Stimulated activated CD4-positive, alpha-beta T cell treated with anti-CD3 and anti-CD28 coated beads, TNF-alpha, amount 100 ng/mL, for 4 hours (primary cell): ENCODE results near the gene PEX16.
A peak's percentile ranks its signal among the peaks of the same experiment; 100 is the strongest.

Experiments used
- DNase-seq, 3 experiments: peaks; one replicate each; pipeline ENCODE4 v3.0.0-alpha.2; 2020; ENCODE audit warnings: low read depth in 3 of 3

The PEX16 gene

DNA sequence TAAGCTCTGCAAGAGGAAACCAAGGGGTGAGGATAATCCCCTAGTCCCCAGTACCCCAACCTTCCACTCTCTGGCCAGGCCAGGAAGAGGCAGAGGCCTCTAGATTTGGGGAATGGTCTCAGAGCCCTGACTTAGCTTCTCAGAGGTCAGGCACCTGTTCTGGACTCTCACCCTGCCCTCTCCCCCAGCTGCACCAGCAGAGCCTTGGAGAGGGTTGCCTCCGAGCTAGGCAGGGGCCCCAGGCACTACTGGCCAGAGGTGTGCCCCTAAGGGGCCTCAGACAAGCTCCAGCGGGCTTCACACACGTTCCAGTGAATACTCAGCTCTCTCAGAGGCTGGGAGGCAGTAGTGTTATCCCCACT lies 18.6 kb downstream of the PEX16 start:
- no peak for DNase-seq

GRCh38 chr11:45897556-45897955 lies 20.1 kb downstream of the PEX16 start:
- no peak for DNase-seq

DNA sequence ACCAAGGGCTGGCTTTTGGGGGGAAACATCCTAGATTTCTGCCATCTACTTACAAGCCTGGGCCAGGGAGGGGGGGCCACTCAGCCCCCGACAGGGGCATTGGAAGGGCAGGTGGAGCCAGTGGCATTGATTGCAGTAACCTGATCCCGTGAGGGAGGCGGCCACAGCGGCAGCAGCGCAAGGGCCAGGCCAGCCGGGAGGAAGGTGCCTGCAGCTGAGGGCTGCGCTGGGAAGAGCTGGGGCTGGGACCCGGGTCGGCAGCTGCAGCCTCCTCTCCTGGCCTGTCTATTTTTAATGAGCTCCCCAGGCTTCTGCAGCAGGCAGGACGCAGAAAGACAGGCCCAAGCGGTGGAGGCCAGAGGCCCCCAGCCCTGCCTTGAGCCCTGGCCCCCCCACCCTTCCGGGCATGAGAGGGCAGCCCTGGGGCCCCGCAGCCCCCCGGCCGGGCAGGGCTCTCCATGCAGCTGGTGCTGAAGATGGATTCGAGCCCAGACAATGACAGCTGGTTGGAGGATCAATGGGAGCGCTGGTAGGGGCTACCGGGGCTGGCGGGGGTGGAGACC lies 21.2 kb downstream of the PEX16 start:
- DNase-seq, result no peak

DNA sequence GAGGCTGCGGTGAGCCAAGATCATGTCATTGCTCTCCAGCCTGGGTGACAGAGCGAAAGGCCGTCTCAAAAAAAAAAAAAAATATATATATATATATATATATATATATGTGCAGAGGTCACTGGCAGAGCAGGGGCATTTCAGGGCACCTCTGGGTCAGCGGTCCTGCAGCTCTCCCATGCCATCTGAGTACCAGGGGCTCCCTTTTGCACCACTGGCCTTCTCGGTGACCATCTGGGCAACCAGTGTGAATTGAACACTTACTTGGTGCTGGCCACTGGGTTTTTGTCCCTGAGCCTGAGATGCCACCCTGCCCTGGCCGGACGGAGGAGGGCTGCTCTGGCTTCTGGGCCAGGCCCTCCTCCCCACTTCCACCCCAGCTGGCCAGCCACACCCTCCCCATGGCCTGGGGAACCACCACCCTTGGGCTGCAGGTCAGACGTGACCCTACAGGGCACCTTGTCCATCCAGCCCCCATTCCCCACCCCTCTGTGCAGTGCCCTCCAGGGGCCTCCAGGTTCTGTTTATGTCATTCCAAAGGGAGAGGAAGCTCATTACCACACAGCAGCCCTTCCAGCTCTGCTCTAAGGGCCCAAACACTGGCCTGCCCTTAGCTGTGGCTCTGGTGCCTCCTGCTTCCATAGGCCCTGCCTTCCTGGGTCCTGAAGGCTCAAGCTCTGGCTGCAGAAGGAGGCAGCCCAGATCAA lies 22.0 kb downstream of the PEX16 start:
- no peak for DNase-seq

- DNase-seq, result no peak
These were observed 23.0 kb downstream of the PEX16 start for GRCh38 chr11:45894555-45895247.

- DNase-seq, result no peak
These were observed 24.8 kb downstream of the PEX16 start for GRCh38 chr11:45892856-45893255.

DNA sequence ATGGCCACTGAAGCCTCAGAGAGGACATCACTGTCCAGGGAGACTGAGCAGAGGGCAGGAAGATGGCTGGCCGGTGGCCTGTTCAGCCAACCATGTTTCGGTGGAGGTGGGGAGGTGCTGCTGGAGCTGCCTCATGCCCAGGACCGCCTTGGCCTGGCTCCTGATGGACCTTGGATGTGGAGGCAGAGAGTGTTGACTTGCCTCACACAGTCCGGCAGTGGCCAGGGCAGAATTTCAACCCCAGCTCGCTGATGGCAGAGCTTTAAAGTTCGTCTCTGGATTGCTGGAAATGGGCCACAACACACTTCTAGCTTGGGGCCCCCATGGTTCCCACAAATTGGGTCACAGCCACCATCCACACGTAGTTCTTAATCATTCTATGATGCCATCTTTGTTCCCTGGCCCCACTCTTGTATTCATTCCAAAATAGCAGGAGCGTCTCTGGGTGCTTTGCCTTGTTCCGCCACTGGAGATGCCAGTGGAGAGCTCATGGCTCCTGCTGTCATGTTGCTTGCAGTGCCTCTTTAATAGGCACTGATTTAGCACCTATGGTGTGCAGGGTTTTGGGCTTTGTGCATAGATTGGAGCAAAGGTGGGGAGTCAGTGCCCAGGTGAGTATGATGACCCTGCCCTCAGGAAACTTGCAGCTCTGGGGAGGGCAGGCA lies 26.7 kb downstream of the PEX16 start:
- no peak for DNase-seq

GRCh38 chr11:45889966-45890365 lies 27.7 kb downstream of the PEX16 start:
- no peak for DNase-seq

- no peak for DNase-seq
These were observed 28.1 kb downstream of the PEX16 start for GRCh38 chr11:45889555-45889954.

- no peak for DNase-seq
These were observed 30.1 kb downstream of the PEX16 start for GRCh38 chr11:45887587-45887986.

DNA sequence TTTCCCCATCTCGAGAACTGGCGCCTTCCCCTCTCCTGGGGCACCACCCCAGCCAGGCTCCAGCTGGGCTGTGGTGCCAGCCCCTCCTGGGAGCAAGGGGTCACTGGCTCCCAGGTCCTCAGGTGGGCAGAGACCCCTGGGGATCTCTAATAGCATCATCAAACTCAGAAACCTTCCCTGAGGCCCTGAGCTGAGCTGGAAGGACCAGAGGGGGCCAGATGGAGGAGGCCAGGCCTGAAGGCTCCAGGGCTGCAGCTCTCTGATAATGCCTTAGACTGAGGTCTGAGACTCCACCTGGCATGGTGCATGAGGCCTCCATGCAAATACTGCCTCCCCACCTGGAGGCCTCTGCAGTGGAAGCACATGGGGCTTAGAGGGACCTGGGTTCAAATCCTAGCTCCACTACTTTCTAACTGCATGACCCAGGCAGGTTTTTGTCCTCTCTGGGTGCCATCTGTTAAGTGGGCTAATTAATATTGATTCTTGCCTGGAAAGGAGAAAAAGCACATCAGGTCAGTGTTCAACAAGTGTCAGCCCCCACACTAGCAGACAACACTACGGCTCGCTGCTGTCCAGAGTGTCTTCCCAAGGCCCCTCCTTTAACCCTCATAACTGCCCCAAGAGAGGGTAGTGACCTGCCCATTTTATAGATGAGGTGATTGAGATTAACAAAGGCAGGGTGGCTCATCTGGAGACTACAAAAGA lies 30.7 kb downstream of the PEX16 start:
- no peak for DNase-seq

- DNase-seq, result no peak
These were observed 31.6 kb downstream of the PEX16 start for GRCh38 chr11:45885921-45886721.

DNA sequence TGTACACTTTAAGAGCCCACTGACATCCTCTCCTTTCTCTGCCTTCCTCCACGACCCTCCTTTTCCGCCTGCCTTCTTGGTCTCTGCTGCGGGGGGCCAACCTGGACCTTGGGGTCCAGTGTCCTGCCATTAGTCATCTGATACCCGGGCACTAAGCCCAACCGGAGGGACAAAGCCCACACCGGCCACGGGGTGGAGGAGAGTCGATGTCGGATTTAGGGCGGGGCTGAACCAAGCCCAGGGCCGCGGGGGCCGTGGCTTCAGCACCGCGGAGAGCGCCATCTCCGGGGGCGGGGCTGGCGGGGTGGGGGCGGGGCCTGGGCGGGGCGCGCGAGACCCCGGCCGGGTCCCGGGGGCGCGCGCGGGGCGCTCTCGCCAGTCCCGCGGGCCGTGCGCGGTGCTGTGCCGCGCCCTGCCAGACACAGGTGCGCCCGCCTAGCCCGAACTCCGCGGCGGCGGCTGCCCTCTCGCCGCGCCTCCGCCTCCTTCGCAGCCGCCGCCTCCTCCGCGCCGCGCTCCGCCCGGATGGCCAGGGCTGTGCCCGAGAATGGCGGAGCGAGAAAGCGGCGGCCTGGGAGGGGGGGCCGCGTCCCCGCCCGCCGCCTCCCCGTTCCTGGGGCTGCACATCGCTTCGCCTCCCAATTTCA lies 32.3 kb downstream of the PEX16 start, which contains the start of gene MAPK8IP1:
Gene MAPK8IP1, plus strand, starts transcription at position 378 of the 647 bp plus-strand sequence. Its CDS starts 170 bp downstream, at position 548.
- DNase-seq, result peak in 2 of 3 experiments; percentile 22 to 33

DNA sequence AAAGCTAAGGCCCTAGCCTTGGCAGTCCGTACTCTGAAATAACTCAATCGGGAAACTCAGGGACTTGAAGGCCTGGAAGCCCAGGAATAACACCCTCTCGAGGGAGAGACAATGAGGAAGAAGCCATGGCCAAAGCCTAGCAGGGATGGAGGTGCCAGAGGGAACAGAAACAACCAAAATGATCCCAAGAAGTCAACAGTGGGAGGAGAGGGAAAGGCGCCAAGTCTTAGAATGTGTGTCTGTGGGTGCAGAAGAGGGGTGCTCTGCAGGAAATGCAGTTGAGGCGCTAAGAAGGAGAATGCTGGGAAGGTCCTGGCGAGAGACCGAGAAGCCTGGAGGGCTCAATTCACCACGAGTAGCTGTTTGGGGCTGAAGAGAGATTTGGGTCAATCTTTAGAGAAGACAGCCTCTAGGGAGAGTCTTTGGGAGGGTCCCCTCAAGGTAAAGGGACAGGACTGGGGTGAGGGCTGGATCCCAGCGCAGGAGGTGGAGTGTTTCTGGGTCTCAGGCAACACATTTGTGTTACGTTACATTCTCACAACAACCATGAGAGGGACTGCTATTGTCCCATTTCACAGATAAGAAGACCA lies 33.0 kb downstream of the PEX16 start:
- no peak for DNase-seq

DNA sequence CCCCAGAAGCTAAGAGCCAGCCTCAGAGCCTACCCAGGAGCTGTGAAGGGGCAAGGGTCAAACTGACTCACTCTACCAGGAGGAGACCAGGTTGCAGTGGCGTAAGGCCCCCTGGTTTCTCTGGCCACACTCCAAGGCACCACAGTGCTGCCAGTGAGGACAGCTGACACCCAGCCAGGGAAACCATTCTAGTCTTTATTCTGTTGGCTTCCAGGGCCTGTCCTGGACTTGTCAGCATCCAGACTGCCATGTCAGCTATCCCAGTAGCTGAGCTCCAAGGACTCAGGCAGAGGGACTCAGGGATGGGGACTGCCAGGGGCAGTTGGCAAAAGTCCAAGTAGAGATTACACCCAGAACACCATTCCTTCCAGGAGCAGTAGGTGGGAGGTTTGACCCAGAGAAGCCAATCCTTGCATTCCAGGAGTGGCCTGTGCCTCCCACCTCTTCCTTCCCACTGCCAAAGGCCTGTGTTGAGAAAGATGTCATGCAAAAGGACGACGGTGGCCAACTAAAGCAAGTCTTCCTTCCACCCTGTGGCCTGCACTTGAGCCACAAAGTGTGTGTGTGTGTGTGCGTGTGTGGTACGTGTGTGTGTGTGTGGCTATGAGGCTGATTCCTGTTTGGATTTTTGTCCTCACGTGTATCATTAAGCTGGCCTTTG lies 35.8 kb downstream of the PEX16 start:
- DNase-seq, result no peak

- DNase-seq, result no peak
These were observed 36.7 kb downstream of the PEX16 start for GRCh38 chr11:45880772-45881570.

DNA sequence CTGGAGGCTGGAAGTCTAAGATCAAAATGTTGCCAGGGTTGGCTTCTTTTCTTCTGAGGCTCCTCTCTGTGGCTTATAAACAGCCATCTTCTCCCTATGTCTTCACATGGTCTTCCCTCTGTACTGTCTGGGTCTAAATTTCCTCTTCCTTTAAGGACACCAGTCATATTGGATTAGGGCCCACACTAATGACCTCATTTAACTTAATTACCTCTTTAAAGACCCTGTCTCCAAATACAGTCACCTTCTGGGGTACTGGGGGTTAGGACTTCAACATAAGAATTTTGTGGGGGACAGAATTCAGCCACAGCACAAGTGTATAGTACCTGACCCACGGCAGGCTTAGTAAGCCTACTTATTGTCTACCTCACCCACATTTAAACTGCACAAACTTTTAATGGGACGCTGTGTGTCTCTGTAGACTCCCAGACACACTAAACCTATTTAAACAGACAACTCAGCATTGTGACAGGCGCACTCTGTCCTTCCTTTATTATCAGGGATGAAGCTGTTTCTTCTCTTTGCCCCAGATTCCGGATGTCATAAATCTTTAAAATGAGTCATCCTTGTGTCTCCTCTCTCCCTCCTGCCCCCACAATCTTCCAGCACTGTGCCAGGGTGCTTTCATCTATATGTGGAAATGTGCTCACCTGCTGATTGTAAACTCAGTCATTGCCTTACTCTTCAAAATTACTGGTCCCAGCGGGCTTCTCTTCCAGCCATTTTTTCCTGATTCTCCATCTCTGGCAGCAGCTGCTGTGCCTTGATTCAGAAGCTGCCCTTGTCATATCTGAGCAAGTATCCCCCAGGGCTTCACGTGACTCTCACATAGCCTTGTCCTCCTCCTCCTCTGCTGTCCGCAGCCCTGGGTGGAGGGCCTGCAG lies 37.6 kb downstream of the PEX16 start:
- no peak for DNase-seq

GRCh38 chr11:45877845-45878244 lies 39.8 kb downstream of the PEX16 start:
- no peak for DNase-seq
